K562 (cell line): Measurements from ENCODE around the gene ZNF513. TPM values are rescaled to one million over a fixed set of nuclear protein-coding genes. Genes with fewer than 3 reads are reported as not detected.
A peak's percentile ranks its signal among the peaks of the same experiment; 100 is the strongest.

Experiments
- DIDO1 ChIP-seq: fragments of 450-650 bp; IDR thresholded peaks from 2 replicates; pipeline ENCODE4 v1.6.1; 2016; ENCODE audit warnings: low read depth, missing biosample characterization, missing genetic modification characterization
- E2F8 ChIP-seq: fragments of 450-650 bp; IDR thresholded peaks from 2 replicates; pipeline ENCODE4 v1.7.1; 2018; ENCODE audit warnings: mild to moderate bottlenecking, low read depth; ENCODE audit not compliant: partially characterized antibody
- ERF ChIP-seq: fragments of 450-650 bp; formaldehyde crosslinking; IDR thresholded peaks from 2 replicates; pipeline ENCODE4 v1.4.0; 2020; ENCODE audit warnings: mild to moderate bottlenecking, mixed read lengths
- EWSR1 ChIP-seq: fragments of 450-650 bp; IDR thresholded peaks from 2 replicates; pipeline ENCODE4 v1.6.1; 2018; ENCODE audit warnings: borderline replicate concordance, mild to moderate bottlenecking, low read depth, moderate library complexity; ENCODE audit not compliant: partially characterized antibody
- HNRNPK ChIP-seq: fragments of 200-400 bp; formaldehyde crosslinking; IDR thresholded peaks from one replicate; pipeline ENCODE4 v1.6.1; 2018; ENCODE audit warnings: mild to moderate bottlenecking, low read depth, low read length; ENCODE audit not compliant: poor library complexity, severe bottlenecking
- KAT8 ChIP-seq: fragments of 450-650 bp; IDR thresholded peaks from 2 replicates; pipeline ENCODE4 v1.6.1; 2016; ENCODE audit warnings: low read depth, mild to moderate bottlenecking
- SAP30 ChIP-seq: fragments of 200-600 bp; sonication (generic); IDR thresholded peaks from 2 replicates; pipeline ENCODE4 v1.6.1; 2012; ENCODE audit warnings: borderline replicate concordance, low read depth, mild to moderate bottlenecking, moderate library complexity, low read length, control low read depth, inconsistent platforms; ENCODE audit not compliant: insufficient read depth, poor library complexity, severe bottlenecking
- TAF1 ChIP-seq: IDR thresholded peaks from 2 replicates; pipeline ENCODE4 v1.6.1; 2011; ENCODE audit warnings: mild to moderate bottlenecking, low read length, moderate library complexity; ENCODE audit not compliant: insufficient read depth, control insufficient read depth, severe bottlenecking; ENCODE audit errors: extremely low read depth
- polyA plus RNA-seq, 8 experiments: library from polyadenylated mRNA; depleted of rRNA in 4 of 8; stranded (reverse) in 5 of 8; unstranded in 3 of 8; fragments of >200 nt; fragmentation: Nextera tagmentation in 2 of 8; fragmentation: Illumina TruSeq in 1 of 8; extraction: Ambion mirVana in 2 of 8; extraction: Trizol in 1 of 8; gene quantifications; 2 replicates each; pipeline versions ENCODE4 v1.2.1 to v1.2.3, GENCODE V29; 2011 to 2014; ENCODE audit warnings: inconsistent platforms in 1 of 8, missing spikeins in 1 of 8
- total RNA-seq, 7 experiments: library from RNA; depleted of rRNA in 6 of 7; stranded (reverse); fragments of >200 nt in 6 of 7; fragmentation: Illumina TruSeq in 2 of 7; extraction: Trizol in 2 of 7; gene quantifications; 2 replicates each; pipeline versions ENCODE4 v1.2.1 to v1.2.3, GENCODE V29; 2011 to 2021; ENCODE audit warnings: low replicate concordance in 1 of 7
- TF ChIP-seq, protein P1 (sequence below): fragments of 450-650 bp; IDR thresholded peaks from 2 replicates; pipeline ENCODE4 v1.6.1; 2016; ENCODE audit warnings: low read depth
- TF ChIP-seq, protein P2 (sequence below), 2 experiments: IDR thresholded peaks; 2 replicates each; pipeline ENCODE4 v1.6.1; 2011; ENCODE audit warnings: borderline replicate concordance in 1 of 2, control low read depth in 1 of 2, low read depth in 1 of 2, low read length in 1 of 2, mild to moderate bottlenecking in 1 of 2, mixed read lengths in 1 of 2, moderate library complexity in 1 of 2; ENCODE audit not compliant: insufficient read depth in 1 of 2, insufficient read length in 1 of 2, poor library complexity in 1 of 2, severe bottlenecking in 1 of 2; ENCODE audit errors: extremely low read depth in 1 of 2
- TF ChIP-seq, protein P3 (sequence below): fragments of 450-650 bp; IDR thresholded peaks from 2 replicates; pipeline ENCODE4 v1.6.1; 2016
- TF ChIP-seq, protein P4 (sequence below): fragments of 250-450 bp; sonication (Bioruptor Pico); IDR thresholded peaks from 2 replicates; pipeline ENCODE4 v1.5.0; 2021

ZNF513 gene
- total and polyA plus RNA-seq, 9 of the 15 experiments (the other 6 are each of a cell fraction or from before 2014, with no cell fraction given): 0.04 to 13.6 (median 4.4) TPM

- TF ChIP-seq EWSR1: no peak
- TF ChIP-seq, protein P1, sequence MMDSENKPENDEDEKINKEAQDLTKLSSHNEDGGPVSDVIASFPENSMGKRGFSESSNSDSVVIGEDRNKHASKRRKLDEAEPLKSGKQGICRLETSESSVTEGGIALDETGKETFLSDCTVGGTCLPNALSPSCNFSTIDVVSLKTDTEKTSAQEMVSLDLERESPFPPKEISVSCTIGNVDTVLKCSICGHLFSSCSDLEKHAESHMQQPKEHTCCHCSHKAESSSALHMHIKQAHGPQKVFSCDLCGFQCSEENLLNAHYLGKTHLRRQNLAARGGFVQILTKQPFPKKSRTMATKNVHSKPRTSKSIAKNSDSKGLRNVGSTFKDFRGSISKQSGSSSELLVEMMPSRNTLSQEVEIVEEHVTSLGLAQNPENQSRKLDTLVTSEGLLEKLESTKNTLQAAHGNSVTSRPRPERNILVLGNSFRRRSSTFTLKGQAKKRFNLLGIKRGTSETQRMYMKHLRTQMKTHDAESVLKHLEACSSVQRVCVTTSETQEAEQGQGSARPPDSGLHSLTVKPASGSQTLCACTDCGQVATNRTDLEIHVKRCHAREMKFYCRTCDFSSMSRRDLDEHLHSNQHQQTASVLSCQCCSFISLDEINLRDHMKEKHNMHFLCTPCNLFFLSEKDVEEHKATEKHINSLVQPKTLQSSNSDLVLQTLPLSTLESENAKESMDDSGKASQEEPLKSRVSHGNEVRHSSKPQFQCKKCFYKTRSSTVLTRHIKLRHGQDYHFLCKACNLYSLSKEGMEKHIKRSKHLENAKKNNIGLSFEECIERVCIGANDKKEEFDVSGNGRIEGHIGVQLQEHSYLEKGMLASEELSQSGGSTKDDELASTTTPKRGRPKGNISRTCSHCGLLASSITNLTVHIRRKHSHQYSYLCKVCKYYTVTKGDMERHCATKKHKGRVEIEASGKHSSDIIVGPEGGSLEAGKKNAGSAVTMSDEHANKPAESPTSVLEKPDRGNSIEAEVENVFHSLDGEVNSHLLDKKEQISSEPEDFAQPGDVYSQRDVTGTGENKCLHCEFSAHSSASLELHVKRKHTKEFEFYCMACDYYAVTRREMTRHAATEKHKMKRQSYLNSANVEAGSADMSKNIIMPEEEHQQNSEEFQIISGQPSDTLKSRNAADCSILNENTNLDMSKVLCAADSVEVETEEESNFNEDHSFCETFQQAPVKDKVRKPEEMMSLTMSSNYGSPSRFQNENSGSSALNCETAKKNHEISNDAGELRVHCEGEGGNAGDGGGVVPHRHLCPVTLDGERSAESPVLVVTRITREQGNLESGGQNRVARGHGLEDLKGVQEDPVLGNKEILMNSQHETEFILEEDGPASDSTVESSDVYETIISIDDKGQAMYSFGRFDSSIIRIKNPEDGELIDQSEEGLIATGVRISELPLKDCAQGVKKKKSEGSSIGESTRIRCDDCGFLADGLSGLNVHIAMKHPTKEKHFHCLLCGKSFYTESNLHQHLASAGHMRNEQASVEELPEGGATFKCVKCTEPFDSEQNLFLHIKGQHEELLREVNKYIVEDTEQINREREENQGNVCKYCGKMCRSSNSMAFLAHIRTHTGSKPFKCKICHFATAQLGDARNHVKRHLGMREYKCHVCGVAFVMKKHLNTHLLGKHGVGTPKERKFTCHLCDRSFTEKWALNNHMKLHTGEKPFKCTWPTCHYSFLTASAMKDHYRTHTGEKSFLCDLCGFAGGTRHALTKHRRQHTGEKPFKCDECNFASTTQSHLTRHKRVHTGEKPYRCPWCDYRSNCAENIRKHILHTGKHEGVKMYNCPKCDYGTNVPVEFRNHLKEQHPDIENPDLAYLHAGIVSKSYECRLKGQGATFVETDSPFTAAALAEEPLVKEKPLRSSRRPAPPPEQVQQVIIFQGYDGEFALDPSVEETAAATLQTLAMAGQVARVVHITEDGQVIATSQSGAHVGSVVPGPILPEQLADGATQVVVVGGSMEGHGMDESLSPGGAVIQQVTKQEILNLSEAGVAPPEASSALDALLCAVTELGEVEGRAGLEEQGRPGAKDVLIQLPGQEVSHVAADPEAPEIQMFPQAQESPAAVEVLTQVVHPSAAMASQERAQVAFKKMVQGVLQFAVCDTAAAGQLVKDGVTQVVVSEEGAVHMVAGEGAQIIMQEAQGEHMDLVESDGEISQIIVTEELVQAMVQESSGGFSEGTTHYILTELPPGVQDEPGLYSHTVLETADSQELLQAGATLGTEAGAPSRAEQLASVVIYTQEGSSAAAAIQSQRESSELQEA: no peak
- TF ChIP-seq SAP30: peak; percentile 10
- TF ChIP-seq, protein P2, sequence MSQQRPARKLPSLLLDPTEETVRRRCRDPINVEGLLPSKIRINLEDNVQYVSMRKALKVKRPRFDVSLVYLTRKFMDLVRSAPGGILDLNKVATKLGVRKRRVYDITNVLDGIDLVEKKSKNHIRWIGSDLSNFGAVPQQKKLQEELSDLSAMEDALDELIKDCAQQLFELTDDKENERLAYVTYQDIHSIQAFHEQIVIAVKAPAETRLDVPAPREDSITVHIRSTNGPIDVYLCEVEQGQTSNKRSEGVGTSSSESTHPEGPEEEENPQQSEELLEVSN (IDR thresholded peaks at IDR 0.05; ENCODE audit: borderline replicate concordance in 1 of 2, extremely low read depth in 1 of 2, insufficient read depth in 1 of 2, insufficient read length in 1 of 2, low read depth in 1 of 2, low read length in 1 of 2, poor library complexity in 1 of 2, severe bottlenecking in 1 of 2): peak; percentile 61 to 93
- TF ChIP-seq, protein P3, sequence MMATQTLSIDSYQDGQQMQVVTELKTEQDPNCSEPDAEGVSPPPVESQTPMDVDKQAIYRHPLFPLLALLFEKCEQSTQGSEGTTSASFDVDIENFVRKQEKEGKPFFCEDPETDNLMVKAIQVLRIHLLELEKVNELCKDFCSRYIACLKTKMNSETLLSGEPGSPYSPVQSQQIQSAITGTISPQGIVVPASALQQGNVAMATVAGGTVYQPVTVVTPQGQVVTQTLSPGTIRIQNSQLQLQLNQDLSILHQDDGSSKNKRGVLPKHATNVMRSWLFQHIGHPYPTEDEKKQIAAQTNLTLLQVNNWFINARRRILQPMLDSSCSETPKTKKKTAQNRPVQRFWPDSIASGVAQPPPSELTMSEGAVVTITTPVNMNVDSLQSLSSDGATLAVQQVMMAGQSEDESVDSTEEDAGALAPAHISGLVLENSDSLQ: peak; percentile 60
- TF ChIP-seq, protein P4, sequence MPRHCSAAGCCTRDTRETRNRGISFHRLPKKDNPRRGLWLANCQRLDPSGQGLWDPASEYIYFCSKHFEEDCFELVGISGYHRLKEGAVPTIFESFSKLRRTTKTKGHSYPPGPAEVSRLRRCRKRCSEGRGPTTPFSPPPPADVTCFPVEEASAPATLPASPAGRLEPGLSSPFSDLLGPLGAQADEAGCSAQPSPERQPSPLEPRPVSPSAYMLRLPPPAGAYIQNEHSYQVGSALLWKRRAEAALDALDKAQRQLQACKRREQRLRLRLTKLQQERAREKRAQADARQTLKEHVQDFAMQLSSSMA: no peak
- TF ChIP-seq DIDO1: no peak
- TF ChIP-seq TAF1: peak; percentile 49
- no peak for TF ChIP-seq KAT8
- peak; percentile 62 for TF ChIP-seq E2F8
- no peak for TF ChIP-seq ERF
- TF ChIP-seq HNRNPK: no peak
Measured at GRCh38 chr2:27428978-27429541, 48.5 kb upstream of the ZNF513 start (continued).
